Mucosa of rectum (tissue), 2 donors: ENCODE results near the gene GDI2.

Experiments used
- H3K27ac ChIP-seq, 2 donors: one replicate each; pipeline ENCODE4 v1.7.0; 2013; ENCODE audit warnings: inconsistent platforms in 2 of 2, low read depth in 2 of 2, low read length in 2 of 2
- H3K27me3 ChIP-seq, 2 donors: one replicate each; pipeline ENCODE4 v1.7.0; 2013; ENCODE audit warnings: low read length in 2 of 2; ENCODE audit not compliant: control insufficient read depth in 2 of 2, insufficient read depth in 2 of 2
- H3K36me3 ChIP-seq, 2 donors: one replicate each; pipeline ENCODE4 v1.7.0; 2013; ENCODE audit warnings: low read length in 2 of 2; ENCODE audit not compliant: control insufficient read depth in 2 of 2, insufficient read depth in 2 of 2
- H3K4me1 ChIP-seq, 2 donors: one replicate each; pipeline ENCODE4 v1.7.0; 2013; ENCODE audit warnings: low read length in 2 of 2, mild to moderate bottlenecking in 1 of 2; ENCODE audit not compliant: control insufficient read depth in 2 of 2, insufficient read depth in 2 of 2
- H3K4me3 ChIP-seq, 2 donors: one replicate each; pipeline ENCODE4 v1.7.0; 2013; ENCODE audit warnings: low read length in 2 of 2
- H3K9ac ChIP-seq, 2 donors: one replicate each; pipeline ENCODE4 v1.7.0; 2013; ENCODE audit warnings: low read length in 2 of 2, low read depth in 1 of 2, mild to moderate bottlenecking in 1 of 2
- H3K9me3 ChIP-seq, 2 donors: one replicate each; pipeline ENCODE4 v1.7.0; 2013; ENCODE audit warnings: low read length in 2 of 2; ENCODE audit not compliant: control insufficient read depth in 2 of 2
- donor health status: healthy.
- donor health status: Normal muscosa, but diverticular disease.

GDI2 gene

DNA sequence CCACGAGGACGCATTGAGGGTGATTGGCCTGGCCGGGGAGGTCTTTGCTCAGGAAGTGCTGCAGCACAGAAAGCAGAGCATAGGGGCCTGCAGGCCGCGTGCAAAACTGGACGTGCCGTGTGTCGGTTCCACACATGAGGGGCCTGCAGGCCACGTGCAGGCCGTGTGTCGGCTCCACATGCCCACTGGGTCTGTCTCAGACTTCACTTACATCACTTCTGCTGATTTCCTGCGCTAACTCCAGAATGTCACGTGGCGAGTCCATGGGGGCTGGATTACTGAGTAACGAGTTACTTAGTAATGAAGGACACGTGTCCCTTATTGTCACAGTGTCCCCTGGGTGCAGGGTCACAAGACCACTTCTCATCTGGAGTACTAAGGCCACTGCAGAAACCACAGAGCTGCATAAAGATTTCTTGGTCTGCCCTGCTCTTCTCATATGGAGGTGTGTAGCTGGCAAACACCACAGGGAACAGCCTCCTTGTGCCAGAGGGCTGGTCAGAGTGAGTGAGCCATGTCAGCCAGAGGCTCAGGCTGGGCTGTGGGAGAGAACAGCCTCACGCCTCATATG is 60.8 kb downstream of the GDI2 start:
- Histone ChIP-seq H3K4me1 (no peaks in the 10 kb centered on the region), H3K36me3 (peaks cover 30 to 37% of the 10 kb centered on the region in 2 donors), H3K4me3 (no peak overlapping the region), H3K27me3 (no peaks in the 10 kb centered on the region), H3K9me3 (no peaks in the 10 kb centered on the region), H3K27ac (no peak overlapping the region), H3K9ac (no peak overlapping the region)

DNA sequence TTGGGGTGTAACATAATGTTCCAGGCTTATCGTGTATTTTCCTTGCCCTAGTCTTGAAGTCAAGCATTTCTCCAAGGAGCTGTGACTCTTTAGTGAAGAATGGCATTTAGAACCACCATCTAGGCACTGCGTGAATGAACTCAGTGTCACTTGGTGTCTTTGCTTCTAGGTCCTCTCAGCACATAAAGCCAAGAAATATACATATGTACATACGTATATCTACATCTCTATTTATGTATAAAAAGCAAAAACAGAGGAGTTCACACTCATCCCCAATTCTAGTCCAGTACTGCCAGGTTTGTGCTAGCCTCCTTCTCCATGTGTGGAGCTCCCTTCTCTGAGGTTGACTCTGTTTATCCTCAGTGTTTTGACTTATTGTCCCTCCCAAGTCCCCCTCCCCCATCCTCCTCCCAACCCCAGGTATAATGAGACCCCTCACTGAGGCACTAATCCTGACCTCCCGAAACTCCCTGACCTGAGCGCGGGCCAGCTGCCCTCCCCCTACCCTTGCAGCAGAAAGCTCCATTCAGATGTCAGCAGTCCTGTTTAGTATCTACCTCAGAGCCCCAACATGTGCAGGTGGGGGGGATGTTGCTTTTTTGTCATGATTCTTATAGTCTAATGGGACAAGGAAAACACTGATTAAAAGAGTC is 61.5 kb downstream of the GDI2 start:
- H3K9me3 ChIP-seq = no peaks in the 10 kb centered on the region
- peaks cover 30 to 37% of the 10 kb centered on the region in 2 donors for H3K36me3 ChIP-seq
- H3K9ac ChIP-seq = no peak overlapping the region
- no peak overlapping the region for H3K4me3 ChIP-seq
- no peak overlapping the region for H3K27ac ChIP-seq
- no peaks in the 10 kb centered on the region for H3K4me1 ChIP-seq
- no peaks in the 10 kb centered on the region for H3K27me3 ChIP-seq

DNA sequence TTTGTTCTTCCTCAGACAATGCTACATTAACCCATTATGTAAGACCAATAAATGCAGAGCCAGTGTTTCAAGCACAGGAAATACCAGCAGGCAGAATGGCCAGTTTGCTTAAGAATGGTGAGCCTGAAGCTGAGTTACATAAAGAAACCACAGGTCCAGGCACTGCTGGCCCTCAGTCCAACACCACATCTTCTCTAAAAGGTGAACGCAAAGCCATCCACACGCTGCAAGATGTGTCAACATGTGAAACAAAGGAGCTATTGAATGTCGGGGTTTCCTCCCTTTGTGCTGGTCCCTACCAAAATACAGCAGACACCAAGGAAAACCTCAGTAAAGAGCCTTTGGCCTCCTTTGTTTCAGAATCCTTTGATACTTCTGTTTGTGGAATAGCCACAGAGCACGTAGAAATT is 64.8 kb downstream of the GDI2 start:
- H3K9me3 ChIP-seq = no peaks in the 10 kb centered on the region
- H3K27ac ChIP-seq = no peak overlapping the region
- no peak overlapping the region for H3K4me3 ChIP-seq
- no peaks in the 10 kb centered on the region for H3K27me3 ChIP-seq
- no peak overlapping the region for H3K9ac ChIP-seq
- peaks cover 34 to 45% of the 10 kb centered on the region in 2 donors for H3K36me3 ChIP-seq
- H3K4me1 ChIP-seq = peaks cover 0 to 8% of the 10 kb centered on the region in 2 donors

DNA sequence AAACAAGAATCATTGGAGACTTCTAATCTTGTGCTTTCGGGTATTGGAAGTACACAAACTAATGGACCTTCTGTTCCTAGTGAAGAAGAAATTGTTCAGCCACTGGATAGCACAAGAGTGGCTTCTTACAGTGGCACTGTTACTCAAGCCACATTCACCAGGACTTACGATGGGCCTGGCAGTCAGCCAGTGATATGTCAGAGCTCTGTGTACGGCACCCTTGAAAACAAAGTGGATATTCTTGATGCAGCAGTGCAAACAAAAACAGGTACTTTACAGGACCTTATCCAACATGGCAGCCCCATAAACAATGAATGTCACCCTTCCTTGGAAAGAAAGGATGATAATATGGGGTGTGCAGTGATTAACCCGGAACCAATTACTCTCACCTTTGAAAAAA is 67.0 kb downstream of the GDI2 start:
- H3K27ac ChIP-seq = no peak overlapping the region
- no peak overlapping the region for H3K9ac ChIP-seq
- no peaks in the 10 kb centered on the region for H3K27me3 ChIP-seq
- H3K4me1 ChIP-seq = peaks cover 0 to 8% of the 10 kb centered on the region in 2 donors
- no peaks in the 10 kb centered on the region for H3K9me3 ChIP-seq
- H3K4me3 ChIP-seq = no peak overlapping the region
- H3K36me3 ChIP-seq = peaks cover 35 to 43% of the 10 kb centered on the region in 2 donors

DNA sequence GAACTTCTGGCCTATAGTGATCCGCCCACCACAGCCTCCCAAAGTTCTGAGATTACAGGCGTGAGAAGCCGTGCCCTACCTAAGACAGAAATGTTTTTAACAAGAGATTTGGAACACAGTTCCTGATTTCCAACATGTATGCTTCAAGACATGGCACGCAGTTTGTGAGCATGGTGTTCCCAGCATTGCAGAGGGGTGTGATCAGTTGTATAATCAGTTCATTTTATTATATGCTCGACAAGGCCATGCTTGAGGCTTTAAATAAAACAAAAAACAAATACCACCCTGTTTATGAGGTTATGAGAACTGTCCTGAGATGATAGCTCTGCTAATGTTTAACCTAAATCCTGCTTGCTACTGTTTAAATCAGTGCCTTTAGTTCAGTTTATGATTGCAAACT is 68.4 kb downstream of the GDI2 start:
- Histone ChIP-seq H3K4me3 (no peak overlapping the region), H3K9me3 (no peaks in the 10 kb centered on the region), H3K9ac (no peak overlapping the region), H3K27ac (peak overlapping the region; percentile 68 to 71), H3K4me1 (peaks cover 0 to 8% of the 10 kb centered on the region in 2 donors), H3K27me3 (no peaks in the 10 kb centered on the region), H3K36me3 (peaks cover 42 to 56% of the 10 kb centered on the region in 2 donors)

DNA sequence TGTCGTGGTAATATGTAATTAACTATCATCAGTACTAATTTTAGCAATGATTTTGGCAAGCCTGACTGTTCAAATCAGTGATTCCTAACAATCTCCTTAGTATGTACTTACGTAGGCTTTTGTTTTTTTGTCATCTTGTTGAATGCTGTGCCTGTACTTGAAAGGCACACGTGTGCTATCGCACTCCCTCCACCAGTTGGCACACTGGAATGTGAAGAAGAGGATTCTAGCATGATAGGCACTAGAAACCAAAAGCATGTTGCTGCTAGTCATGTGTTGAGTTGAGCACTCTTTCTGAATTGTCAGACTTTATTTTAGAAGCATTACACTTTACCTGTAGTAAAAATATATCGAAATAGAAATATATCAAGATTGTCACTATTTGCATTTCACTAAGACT is 69.5 kb downstream of the GDI2 start:
- Histone ChIP-seq H3K36me3 (peaks cover 43 to 54% of the 10 kb centered on the region in 2 donors), H3K4me3 (no peak overlapping the region), H3K4me1 (peaks cover 0 to 8% of the 10 kb centered on the region in 2 donors), H3K9me3 (no peaks in the 10 kb centered on the region), H3K27me3 (no peaks in the 10 kb centered on the region), H3K9ac (no peak overlapping the region), H3K27ac (no peak overlapping the region)

DNA sequence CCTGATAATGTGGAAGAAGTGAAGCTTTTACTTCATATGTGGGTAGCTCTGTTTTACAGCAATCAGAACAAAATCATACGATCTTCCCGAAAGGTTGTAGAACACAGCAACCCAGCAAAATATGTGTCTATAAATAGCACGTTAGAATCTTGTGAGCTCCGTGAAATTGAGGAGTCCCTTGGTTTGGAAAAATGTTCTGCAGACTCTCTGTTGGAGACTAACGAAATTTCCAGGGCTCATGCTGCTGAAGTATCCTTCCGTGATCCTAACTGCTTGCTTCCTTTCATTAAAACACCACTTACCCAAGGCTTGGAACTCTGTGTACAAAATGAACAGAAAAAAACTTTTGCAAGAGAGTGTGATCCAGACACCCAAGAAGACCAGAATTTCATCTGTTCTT is 71.1 kb downstream of the GDI2 start:
- no peak overlapping the region for H3K4me3 ChIP-seq
- H3K27me3 ChIP-seq = no peaks in the 10 kb centered on the region
- H3K9ac ChIP-seq = no peak overlapping the region
- H3K36me3 ChIP-seq = peaks cover 28 to 39% of the 10 kb centered on the region in 2 donors
- H3K4me1 ChIP-seq = peaks cover 0 to 8% of the 10 kb centered on the region in 2 donors
- no peaks in the 10 kb centered on the region for H3K9me3 ChIP-seq
- no peak overlapping the region for H3K27ac ChIP-seq

DNA sequence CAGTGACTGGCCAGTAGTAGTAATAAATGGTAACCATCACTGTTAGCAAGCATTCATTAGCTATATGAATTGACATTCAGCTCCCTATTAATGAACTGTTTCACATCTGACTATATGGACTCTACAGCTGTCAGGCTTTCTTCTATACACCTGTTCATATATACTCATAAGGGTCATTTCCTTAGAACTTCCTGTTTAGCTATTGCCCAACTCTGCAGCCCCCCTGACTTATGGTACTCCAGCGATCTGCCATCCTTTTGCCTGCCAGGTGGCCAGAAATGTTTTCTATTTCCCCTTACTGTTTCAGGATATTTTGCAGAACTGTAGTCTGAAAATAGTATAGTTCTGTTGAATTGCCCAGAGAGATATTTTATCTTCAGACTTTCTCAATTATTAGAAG is 72.0 kb downstream of the GDI2 start:
- Histone ChIP-seq H3K4me1 (peaks cover 0 to 8% of the 10 kb centered on the region in 2 donors), H3K27me3 (no peaks in the 10 kb centered on the region), H3K4me3 (no peak overlapping the region), H3K27ac (no peak overlapping the region), H3K9ac (no peak overlapping the region), H3K9me3 (no peaks in the 10 kb centered on the region), H3K36me3 (peaks cover 20 to 31% of the 10 kb centered on the region in 2 donors)

DNA sequence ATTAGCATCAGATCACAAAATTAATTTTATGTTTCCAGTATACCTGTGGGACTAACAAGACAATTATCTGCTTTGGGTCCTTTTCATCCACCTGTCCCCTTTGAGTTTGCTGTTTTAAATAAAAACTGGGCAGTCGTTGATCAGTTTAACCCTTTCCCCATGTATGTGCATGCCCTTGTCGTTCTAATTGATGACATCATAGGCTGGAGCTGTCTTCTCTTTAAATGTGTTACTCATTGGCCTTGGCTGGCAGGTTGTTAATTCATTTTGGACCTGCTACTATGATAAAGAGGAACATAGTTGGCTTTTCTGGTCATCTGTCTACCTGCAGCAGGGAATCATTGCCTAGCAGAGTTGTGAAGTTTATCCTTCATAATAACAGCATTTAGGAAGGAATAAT is 74.8 kb downstream of the GDI2 start:
- Histone ChIP-seq H3K27ac (no peak overlapping the region), H3K36me3 (peaks cover 24 to 27% of the 10 kb centered on the region in 2 donors), H3K9me3 (no peaks in the 10 kb centered on the region), H3K27me3 (no peaks in the 10 kb centered on the region), H3K4me3 (no peak overlapping the region), H3K9ac (no peak overlapping the region), H3K4me1 (no peaks in the 10 kb centered on the region)

DNA sequence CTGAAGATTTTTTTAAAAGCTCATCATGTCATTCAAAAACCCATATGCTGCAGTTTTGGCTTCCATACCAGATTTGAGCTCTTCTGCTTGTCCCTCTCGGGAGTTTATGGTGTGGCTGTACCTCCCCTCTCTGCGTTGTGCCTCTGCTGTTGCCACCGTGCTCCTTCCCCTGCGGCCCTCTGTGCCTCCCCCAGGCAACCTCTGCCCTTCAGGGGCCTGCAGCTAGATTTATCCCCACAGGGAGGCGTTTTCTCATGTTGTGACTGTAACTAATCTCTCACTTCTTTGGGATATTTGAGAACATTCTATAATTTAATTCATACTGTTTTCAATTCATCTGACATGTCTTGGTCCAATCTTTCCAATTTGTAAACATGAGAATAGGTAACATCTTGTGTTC is 75.9 kb downstream of the GDI2 start:
- no peaks in the 10 kb centered on the region for H3K27me3 ChIP-seq
- H3K27ac ChIP-seq = no peak overlapping the region
- H3K9me3 ChIP-seq = no peaks in the 10 kb centered on the region
- no peak overlapping the region for H3K4me3 ChIP-seq
- H3K4me1 ChIP-seq = no peaks in the 10 kb centered on the region
- no peak overlapping the region for H3K9ac ChIP-seq
- H3K36me3 ChIP-seq = peaks cover 20 to 29% of the 10 kb centered on the region in 2 donors
